ENCODE measurements around the gene FAM107B. TPM values are rescaled to one million over a fixed set of nuclear protein-coding genes. Genes with fewer than 3 reads are reported as not detected.

The FAM107B gene
- total and polyA plus RNA-seq, 2 of the 13 experiments (the other 11 are each of a cell fraction or from before 2014, with no cell fraction given) = 15.7 to 24.8 TPM

GRCh38 chr10:14669576-14669975 is 105.1 kb downstream of the FAM107B start:
- 3% methylated on average over 1 of the region's 1 CpG for WGBS (ENCODE audit: low lambda C conversion rate)
- no peaks in the 10 kb centered on the region for H3K27me3 ChIP-seq (ENCODE audit: control insufficient read depth in 1 of 2, insufficient read depth in 2 of 2, low read length in 2 of 2)
- TF ChIP-seq NFYC (CRISPR knock-in tag; IDR thresholded peaks at IDR 0.05) (no peak), SRSF4 (IDR thresholded peaks at IDR 0.05; ENCODE audit: low read depth, low read length, poor library complexity, severe bottlenecking) (no peak), SKI (IDR thresholded peaks at IDR 0.05; ENCODE audit: partially characterized antibody) (no peak)
- BruUV-seq (replicated peaks) = no TSS peak
- H3K79me2 ChIP-seq (ENCODE audit: insufficient read depth, low read length) = no peaks in the 10 kb centered on the region
- H3K36me3 ChIP-seq (replicated peaks in 1 of 2; ENCODE audit: control insufficient read depth in 1 of 2, insufficient read depth in 2 of 2, low read length in 2 of 2) = no peaks in the 10 kb centered on the region
- intact Hi-C loops (cut with micrococcal nuclease; ENCODE audit: unreplicated experiment) = no loop called here
- in situ Hi-C loops (cut with HindIII; ENCODE audit: extremely low pct_ligation_motif_present, low pct_unique_long_range_greater_than_20kb) = no loop called here
- POLR2A ChIA-PET = no interaction called here
- no peak overlapping the region for H3K9ac ChIP-seq (ENCODE audit: insufficient read depth, low read depth, low read length)
- no peak overlapping the region for H3K4me3 ChIP-seq (replicated peaks in 1 of 3; ENCODE audit: insufficient read depth in 1 of 3, low read depth in 2 of 3, low read length in 3 of 3)
- no peak overlapping the region for H2AFZ ChIP-seq (ENCODE audit: low read length)
- no peak overlapping the region for H3K4me2 ChIP-seq (ENCODE audit: low read depth, low read length)
- FAIRE-seq (no peak), ATAC-seq (no peak), DNase-seq (ENCODE audit: low spot score) (no peak)
- H4K20me1 ChIP-seq (ENCODE audit: insufficient read depth, low read length) = no peaks in the 10 kb centered on the region
- H3K9me3 ChIP-seq (ENCODE audit: low read length) = no peaks in the 10 kb centered on the region
- CTCF ChIA-PET (ENCODE audit: low intra/inter-chr PET ratio, low total read pairs) = no interaction called here
- H3K27ac ChIP-seq (ENCODE audit: extremely low read length, insufficient read depth, low read length) = no peak overlapping the region
- H3K4me1 ChIP-seq (ENCODE audit: insufficient read depth, low read length) = peaks cover 21% of the 10 kb centered on the region

GRCh38 chr10:14667781-14668180 is 106.9 kb downstream of the FAM107B start:
- no peaks in the 10 kb centered on the region for H4K20me1 ChIP-seq (ENCODE audit: insufficient read depth, low read length)
- BruUV-seq (replicated peaks) = no TSS peak
- DNase-seq (ENCODE audit: low spot score) = no peak
- no peak for TF ChIP-seq ZNF646 (CRISPR knock-in tag; IDR thresholded peaks at IDR 0.05)
- TF ChIP-seq ZNF816 (CRISPR knock-in tag; IDR thresholded peaks at IDR 0.05; ENCODE audit: borderline replicate concordance) = no peak
- TF ChIP-seq SALL1 (CRISPR knock-in tag; IDR thresholded peaks at IDR 0.05) = no peak
- no peak for TF ChIP-seq MIER3 (CRISPR knock-in tag; IDR thresholded peaks at IDR 0.05; ENCODE audit: borderline replicate concordance)
- no peak for TF ChIP-seq KLF9 (CRISPR knock-in tag; IDR thresholded peaks at IDR 0.05; ENCODE audit: low read depth)
- no peak for TF ChIP-seq ZNF616 (CRISPR knock-in tag; IDR thresholded peaks at IDR 0.05; ENCODE audit: low read depth)
- no peak for TF ChIP-seq KLF16 (CRISPR knock-in tag; IDR thresholded peaks at IDR 0.05)
- no peak for TF ChIP-seq ZMYM4 (CRISPR knock-in tag; IDR thresholded peaks at IDR 0.05)
- no peak for TF ChIP-seq ASH2L (IDR thresholded peaks at IDR 0.05; ENCODE audit: insufficient read length, low read depth, low read length)

More at GRCh38 chr10:14667781-14668180, 106.9 kb downstream of the FAM107B start:
- FAIRE-seq (no peak), ATAC-seq (no peak)
- intact Hi-C loops (cut with micrococcal nuclease; ENCODE audit: unreplicated experiment) (no loop called here), in situ Hi-C loops (cut with HindIII; ENCODE audit: extremely low pct_ligation_motif_present, low pct_unique_long_range_greater_than_20kb) (no loop called here)
- H2AFZ ChIP-seq (ENCODE audit: low read length) = no peak overlapping the region
- no peak overlapping the region for H3K4me2 ChIP-seq (ENCODE audit: low read depth, low read length)
- no peak overlapping the region for H3K4me3 ChIP-seq (replicated peaks in 1 of 3; ENCODE audit: insufficient read depth in 1 of 3, low read depth in 2 of 3, low read length in 3 of 3)
- no peak overlapping the region for H3K9ac ChIP-seq (ENCODE audit: insufficient read depth, low read depth, low read length)
- H3K9me3 ChIP-seq (ENCODE audit: low read length) = no peaks in the 10 kb centered on the region
- H3K79me2 ChIP-seq (ENCODE audit: insufficient read depth, low read length) = no peaks in the 10 kb centered on the region
- ChIA-PET POLR2A (no interaction called here), CTCF (ENCODE audit: low intra/inter-chr PET ratio, low total read pairs) (no interaction called here)
- H3K36me3 ChIP-seq (replicated peaks in 1 of 2; ENCODE audit: control insufficient read depth in 1 of 2, insufficient read depth in 2 of 2, low read length in 2 of 2) = no peaks in the 10 kb centered on the region
- H3K27me3 ChIP-seq (ENCODE audit: control insufficient read depth in 1 of 2, insufficient read depth in 2 of 2, low read length in 2 of 2) = no peaks in the 10 kb centered on the region
- no peak overlapping the region for H3K27ac ChIP-seq (ENCODE audit: extremely low read length, insufficient read depth, low read length)
- 27% methylated on average over 4 of the region's 4 CpGs for WGBS (ENCODE audit: low lambda C conversion rate)
- 0 out of 2 replicates have a peak, but pooled peaks cover 13% of the 10 kb centered on the region for H3K4me1 ChIP-seq (ENCODE audit: insufficient read depth, low read length)
